GM19023 (cell line): ENCODE results near the gene NDEL1.

Source experiments
- ATAC-seq: cut with Tn5 transposase; IDR thresholded peaks from one replicate; pipeline ENCODE4 v1.9.1; 2021; ENCODE audit warnings: mild to moderate bottlenecking, moderate library complexity; ENCODE audit not compliant: unreplicated experiment

The NDEL1 gene

DNA sequence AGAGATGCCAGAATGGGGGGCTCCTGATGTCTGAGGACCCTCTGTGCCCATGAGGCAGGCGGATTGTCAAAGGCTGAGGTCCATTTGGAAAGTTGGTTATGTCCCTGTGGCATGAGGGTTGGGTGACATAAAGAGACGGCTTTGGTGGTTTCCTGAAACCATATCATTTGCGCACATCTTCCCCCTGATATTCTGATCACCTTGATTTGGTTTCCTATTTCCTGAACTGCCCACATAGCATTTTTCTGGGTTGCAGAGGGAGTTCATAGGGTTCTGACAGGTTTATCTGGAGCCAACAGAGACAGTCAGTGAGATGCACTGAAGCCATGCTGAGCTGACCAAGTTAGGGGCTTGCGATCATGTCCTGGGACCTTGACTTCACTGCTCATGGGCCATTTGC lies 22.4 kb upstream of the NDEL1 start:
- no peak for ATAC-seq

DNA sequence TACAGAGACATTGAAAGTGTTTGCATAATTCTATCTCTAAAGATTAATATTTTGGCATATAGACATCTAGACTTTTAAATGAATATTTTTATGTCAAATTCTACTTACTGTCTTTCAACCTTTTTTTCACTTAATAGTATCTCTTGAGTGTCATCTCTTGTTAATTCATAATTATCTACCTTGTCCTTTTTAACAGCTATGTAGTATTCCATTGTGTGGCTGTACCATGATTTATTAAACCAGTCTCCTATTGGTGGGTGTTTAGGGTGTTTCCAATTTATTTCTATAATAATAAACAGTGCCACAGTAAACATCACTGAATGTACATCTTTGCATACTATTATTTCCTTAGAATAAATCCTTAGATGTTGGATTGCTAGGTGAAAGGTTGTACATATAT lies 21.7 kb upstream of the NDEL1 start:
- ATAC-seq: no peak

DNA sequence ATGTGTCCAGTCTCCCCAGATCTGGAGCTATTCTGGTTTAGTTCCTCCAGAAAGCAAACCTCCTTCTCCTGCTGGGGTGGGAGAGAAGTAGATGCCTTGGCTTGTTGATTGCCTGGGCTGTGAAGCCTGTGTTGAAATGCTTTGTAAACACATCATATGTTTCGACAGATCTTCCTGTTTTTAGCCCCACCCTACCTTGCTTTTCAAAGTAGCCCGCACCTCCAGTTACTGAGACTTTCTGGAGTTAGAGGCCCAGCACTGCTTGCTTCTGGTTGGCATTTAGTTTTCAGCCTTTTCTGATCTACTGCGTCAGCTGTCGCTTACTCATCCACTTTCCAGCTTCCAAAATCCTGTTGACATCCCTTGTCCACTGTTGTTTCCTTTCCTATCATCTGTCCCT lies 17.9 kb upstream of the NDEL1 start:
- no peak for ATAC-seq

- no peak for ATAC-seq
Observed at GRCh38 chr17:8418471-8418870, 17.2 kb upstream of the NDEL1 start.

- no peak for ATAC-seq
Observed at GRCh38 chr17:8419305-8419704, 16.4 kb upstream of the NDEL1 start.

DNA sequence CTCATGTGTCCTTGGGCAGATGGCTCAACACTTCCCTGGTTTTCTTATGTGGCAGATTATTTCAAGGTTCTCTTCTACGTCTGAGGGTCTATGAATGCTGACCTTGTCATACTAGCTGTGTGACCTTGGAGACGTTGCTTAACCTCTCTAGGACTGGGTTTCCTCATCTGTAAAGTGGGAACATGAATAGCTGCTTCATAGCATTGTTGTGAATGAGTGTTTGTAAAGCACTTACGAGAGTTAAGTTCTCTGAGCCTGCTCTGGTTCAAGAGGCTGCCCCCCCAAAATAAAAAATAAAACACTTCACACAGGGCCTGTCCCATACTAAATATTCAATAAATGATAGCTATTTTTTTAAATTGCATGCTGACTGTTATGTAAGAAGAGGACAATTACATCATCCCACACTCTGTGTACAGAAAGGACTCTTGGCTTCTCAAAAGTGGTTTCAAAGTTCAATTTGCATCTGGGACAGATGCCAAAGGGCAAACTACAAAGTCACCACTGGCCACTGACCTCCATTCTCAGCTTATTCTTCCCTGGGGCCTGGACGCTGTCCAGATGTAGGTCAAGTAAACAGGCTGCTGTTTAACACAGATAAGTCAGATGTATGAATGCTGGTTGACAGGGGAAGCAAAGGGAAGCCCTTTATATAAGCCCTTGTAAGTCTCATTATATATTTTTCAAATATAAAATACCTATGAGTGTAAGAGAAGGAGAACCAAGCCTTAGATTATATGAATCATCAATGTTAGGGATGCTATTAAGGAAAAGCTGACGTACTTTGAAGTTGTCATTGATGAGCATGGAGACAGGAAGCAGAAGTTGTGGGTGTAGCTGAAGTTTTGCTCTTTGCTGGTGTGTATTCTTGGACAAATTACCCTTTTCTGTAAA lies 15.4 kb upstream of the NDEL1 start:
- no peak for ATAC-seq

DNA sequence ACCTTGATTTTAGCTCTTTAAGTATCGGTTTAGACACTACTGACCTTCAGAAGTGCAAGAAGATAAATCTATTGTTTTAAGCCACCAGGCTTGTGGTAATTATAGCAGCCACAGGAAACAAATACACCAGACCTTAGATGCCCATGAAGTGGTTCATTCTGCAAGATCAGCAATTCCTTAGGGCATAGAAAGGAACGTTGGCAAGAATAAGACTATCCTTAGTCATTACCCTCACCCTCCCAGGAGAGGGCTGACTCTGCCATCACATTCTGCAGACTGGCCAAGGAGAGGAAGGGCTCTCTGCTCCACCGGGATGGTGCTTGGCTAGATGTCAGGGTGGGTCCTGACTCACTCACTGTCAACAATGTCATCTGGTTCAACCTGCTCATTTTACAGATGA lies 14.1 kb upstream of the NDEL1 start:
- no peak for ATAC-seq

GRCh38 chr17:8426094-8426720 lies 9.5 kb upstream of the NDEL1 start:
- ATAC-seq: no peak

DNA sequence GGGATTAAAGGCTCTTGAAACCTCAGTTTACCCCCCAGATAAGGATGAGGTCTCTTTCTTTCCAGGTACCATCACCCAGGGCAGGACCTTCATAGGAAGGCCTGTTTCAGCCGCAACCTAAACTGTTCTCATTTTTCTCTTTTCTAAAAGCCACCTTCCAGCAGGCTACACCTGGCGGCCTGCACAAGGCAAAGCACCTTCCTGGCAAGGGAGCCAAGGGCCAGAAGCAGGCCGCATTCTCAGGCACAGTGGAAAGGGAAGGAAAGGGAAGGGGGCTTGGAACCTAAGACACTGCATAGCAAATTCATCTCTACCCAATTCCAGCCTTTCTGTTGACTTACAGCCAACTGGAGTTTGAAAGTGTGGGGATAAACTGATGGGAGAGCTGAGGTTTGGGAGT lies 8.9 kb upstream of the NDEL1 start:
- no peak for ATAC-seq

DNA sequence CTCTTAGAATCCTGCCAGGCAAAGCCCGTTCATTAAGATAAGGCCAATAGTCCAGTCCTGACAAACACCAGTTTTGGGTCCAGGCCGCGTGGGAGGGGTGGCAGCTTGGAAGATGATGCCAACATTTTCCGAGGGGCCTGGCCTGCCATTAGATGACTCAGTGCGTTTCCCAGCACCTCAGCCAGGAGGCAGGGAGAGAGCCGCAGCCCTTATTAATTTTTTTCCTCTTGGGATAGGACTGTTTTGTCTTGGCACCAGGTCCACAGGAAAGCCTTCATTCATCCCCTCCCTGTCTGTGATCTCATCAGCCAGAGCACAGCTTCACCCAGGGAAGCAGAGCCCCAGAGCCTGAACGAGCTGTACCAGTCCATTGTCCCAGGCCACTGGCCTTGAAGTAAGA lies 4.7 kb upstream of the NDEL1 start:
- no peak for ATAC-seq

- peak; percentile 49 for ATAC-seq
Observed at GRCh38 chr17:8436169-8436843, 622 bp downstream of the NDEL1 start.

DNA sequence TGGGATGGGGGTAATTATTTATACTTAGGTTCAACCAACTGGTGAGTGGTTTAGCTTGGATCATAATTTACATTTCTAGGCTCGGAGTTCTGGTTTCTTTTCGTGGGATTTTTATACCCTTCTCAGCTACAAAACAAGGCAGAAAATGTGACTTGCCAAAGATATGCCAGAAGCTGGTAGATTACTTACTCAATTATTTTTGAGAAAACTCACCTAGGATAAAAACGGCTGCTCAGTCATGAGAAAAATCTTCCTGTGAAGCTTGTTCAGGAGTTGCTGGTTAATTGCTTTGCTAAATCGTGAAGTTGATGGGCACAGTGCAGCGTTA lies 1.1 kb downstream of the NDEL1 start:
- no peak for ATAC-seq

GRCh38 chr17:8438441-8438840 lies 2.8 kb downstream of the NDEL1 start:
- no peak for ATAC-seq

GRCh38 chr17:8439681-8440080 lies 4.0 kb downstream of the NDEL1 start:
- ATAC-seq: no peak

GRCh38 chr17:8441690-8442089 lies 6.0 kb downstream of the NDEL1 start:
- no peak for ATAC-seq

GRCh38 chr17:8442310-8442709 lies 6.6 kb downstream of the NDEL1 start:
- ATAC-seq: no peak

GRCh38 chr17:8443756-8444155 lies 8.1 kb downstream of the NDEL1 start:
- no peak for ATAC-seq

DNA sequence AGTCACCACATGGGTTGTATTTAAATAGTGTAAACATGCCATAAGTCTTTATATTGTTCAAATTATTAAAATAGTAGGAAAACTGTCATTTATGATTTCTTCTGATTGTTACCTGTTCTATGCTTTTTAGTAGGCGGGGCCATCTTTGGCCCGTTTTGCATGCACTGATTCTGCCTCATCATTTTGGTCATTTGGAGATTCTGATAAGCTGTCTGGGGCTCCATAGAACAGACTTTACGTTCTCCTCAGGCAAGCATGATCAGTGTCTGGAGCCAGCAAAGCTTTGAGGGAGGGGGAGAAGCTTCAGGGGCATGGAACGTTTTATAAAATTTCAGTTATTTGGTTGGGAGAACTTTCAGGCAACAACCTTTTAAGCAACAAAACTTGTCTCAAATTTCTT lies 8.8 kb downstream of the NDEL1 start:
- no peak for ATAC-seq

DNA sequence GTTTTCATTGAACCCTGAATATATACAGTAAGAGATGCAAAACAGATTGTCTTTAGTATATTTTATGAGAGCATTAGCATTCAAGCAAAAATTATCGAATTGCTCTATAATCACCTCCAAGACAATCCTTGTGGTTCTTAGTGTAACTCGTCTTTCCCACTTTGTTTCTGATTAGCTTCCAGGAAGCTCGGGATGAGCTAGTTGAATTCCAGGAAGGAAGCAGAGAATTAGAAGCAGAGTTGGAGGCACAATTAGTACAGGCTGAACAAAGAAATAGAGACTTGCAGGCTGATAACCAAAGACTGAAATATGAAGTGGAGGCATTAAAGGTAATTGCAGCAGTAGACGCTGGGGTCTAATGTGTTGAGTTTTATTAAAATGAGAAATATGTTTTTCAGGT lies 9.9 kb downstream of the NDEL1 start:
- ATAC-seq: no peak

GRCh38 chr17:8447799-8448198 lies 12.1 kb downstream of the NDEL1 start:
- ATAC-seq: no peak

GRCh38 chr17:8448310-8448709 lies 12.6 kb downstream of the NDEL1 start:
- no peak for ATAC-seq

DNA sequence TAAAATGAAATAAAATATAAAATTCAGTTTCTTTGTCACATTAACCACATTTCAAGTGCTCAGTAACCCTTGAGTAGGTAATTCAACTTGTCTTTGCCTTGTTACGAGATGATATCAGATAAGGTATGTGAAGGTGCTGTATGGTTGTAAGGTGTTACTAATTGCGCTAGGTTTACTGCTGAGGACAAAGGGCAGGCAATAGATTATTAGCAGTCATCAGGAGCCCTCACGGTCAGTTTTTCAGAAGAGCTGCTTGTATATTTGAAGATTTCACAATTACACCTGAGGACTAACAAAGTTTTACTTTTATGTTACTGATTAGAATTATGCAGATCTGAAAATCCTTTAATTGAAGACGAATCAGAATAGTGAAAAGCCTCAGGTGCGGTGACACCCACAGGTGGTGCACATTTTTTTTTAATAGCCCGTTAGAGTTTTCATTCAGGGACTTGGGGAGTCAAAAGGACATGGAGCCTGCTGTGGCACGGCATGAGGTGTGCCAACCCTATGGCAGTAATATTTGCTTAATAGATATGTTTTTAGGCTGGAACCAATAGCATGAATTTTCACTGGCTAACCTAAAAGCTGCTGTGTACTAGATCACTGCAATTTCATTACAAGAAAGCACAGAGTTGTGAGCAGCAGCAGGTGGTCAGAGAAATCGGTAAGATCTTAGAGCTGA lies 16.4 kb downstream of the NDEL1 start:
- no peak for ATAC-seq
